HepG2 (cell line): ENCODE measurements around the gene WNT5B. TPM values are rescaled to one million over a fixed set of nuclear protein-coding genes. Genes with fewer than 3 reads are reported as not detected.
A peak's percentile ranks its signal among the peaks of the same experiment; 100 is the strongest.

Experiments used
- JUND ChIP-seq: sonication (generic); formaldehyde crosslinking; IDR thresholded peaks from 2 replicates; pipeline ENCODE4 v1.8.0; 2022; ENCODE audit warnings: mild to moderate bottlenecking, missing genetic modification reagents
- RAD21 ChIP-seq: fragments of 450-650 bp; formaldehyde crosslinking; IDR thresholded peaks from 2 replicates; pipeline ENCODE4 v1.5.0; 2020; ENCODE audit warnings: mild to moderate bottlenecking
- RBM22 ChIP-seq: fragments of 200-400 bp; formaldehyde crosslinking; optimal IDR thresholded peaks from 2 replicates; pipeline ENCODE3; 2017; ENCODE audit warnings: mild to moderate bottlenecking, low read length, moderate library complexity
- SMC3 ChIP-seq: IDR thresholded peaks from 2 replicates; pipeline ENCODE4 v1.6.1; 2011; ENCODE audit warnings: low read length, improper control_type of control experiment
- WIZ ChIP-seq: sonication (generic); formaldehyde crosslinking; IDR thresholded peaks from 2 replicates; pipeline ENCODE4 v1.5.1; 2020; ENCODE audit warnings: mild to moderate bottlenecking, missing genetic modification reagents
- ZFP36L2 ChIP-seq: sonication (generic); formaldehyde crosslinking; IDR thresholded peaks from 2 replicates; pipeline ENCODE4 v1.4.0; 2020; ENCODE audit warnings: missing genetic modification reagents
- ZNF264 ChIP-seq: sonication (generic); formaldehyde crosslinking; IDR thresholded peaks from 2 replicates; pipeline ENCODE4 v1.4.0; 2020; ENCODE audit warnings: missing genetic modification reagents
- ZNF367 ChIP-seq: sonication (generic); formaldehyde crosslinking; IDR thresholded peaks from 2 replicates; pipeline ENCODE4 v1.4.0; 2020; ENCODE audit warnings: missing genetic modification reagents, borderline replicate concordance
- ZNF747 ChIP-seq: sonication (generic); formaldehyde crosslinking; IDR thresholded peaks from 2 replicates; pipeline ENCODE4 v1.8.1; 2023; ENCODE audit warnings: missing genetic modification reagents, mild to moderate bottlenecking, borderline replicate concordance
- ZSCAN9 ChIP-seq: IDR thresholded peaks from 2 replicates; pipeline ENCODE4 v1.6.1; 2016; ENCODE audit warnings: borderline replicate concordance
- polyA plus RNA-seq, 8 experiments: library from polyadenylated mRNA; depleted of rRNA in 3 of 8; stranded (reverse) in 7 of 8; unstranded in 1 of 8; fragments of >200 nt; fragmentation: Illumina TruSeq in 4 of 8; extraction: Trizol in 4 of 8; gene quantifications; 2 replicates each; pipeline versions ENCODE4 v1.2.1 to v1.2.3, GENCODE V29; 2011 to 2016; ENCODE audit warnings: low read depth in 4 of 8, missing spikeins in 1 of 8, mixed read lengths in 1 of 8; ENCODE audit not compliant: insufficient read depth in 1 of 8
- total RNA-seq, 5 experiments: library from RNA; depleted of rRNA; stranded (reverse); fragments of >200 nt; fragmentation: Illumina TruSeq; extraction: Trizol; gene quantifications; 2 replicates each; pipeline ENCODE4 v1.2.3, GENCODE V29; 2016; ENCODE audit warnings: low read depth in 1 of 5
- TF ChIP-seq, protein P1 (sequence below): sonication (generic); formaldehyde crosslinking; IDR thresholded peaks from one replicate; pipeline ENCODE4 v1.5.1; 2020; ENCODE audit warnings: mild to moderate bottlenecking, missing genetic modification reagents; ENCODE audit errors: not compliant biosample characterization
- TF ChIP-seq, protein P2 (sequence below): sonication (generic); formaldehyde crosslinking; IDR thresholded peaks from 2 replicates; pipeline ENCODE4 v1.5.0; 2020; ENCODE audit warnings: missing genetic modification reagents
- TF ChIP-seq, protein P3 (sequence below): sonication (generic); formaldehyde crosslinking; IDR thresholded peaks from 2 replicates; pipeline ENCODE4 v1.4.0; 2020; ENCODE audit warnings: missing genetic modification reagents
- TF ChIP-seq, protein P4 (sequence below): sonication (generic); formaldehyde crosslinking; IDR thresholded peaks from 2 replicates; pipeline ENCODE4 v1.8.0; 2022; ENCODE audit warnings: missing genetic modification reagents, mild to moderate bottlenecking, inconsistent platforms, borderline replicate concordance

The WNT5B gene
- total and polyA plus RNA-seq, 2 of the 13 experiments (the other 11 are each of a cell fraction or from before 2014, with no cell fraction given), result 0.04 TPM; not detected in 1

DNA sequence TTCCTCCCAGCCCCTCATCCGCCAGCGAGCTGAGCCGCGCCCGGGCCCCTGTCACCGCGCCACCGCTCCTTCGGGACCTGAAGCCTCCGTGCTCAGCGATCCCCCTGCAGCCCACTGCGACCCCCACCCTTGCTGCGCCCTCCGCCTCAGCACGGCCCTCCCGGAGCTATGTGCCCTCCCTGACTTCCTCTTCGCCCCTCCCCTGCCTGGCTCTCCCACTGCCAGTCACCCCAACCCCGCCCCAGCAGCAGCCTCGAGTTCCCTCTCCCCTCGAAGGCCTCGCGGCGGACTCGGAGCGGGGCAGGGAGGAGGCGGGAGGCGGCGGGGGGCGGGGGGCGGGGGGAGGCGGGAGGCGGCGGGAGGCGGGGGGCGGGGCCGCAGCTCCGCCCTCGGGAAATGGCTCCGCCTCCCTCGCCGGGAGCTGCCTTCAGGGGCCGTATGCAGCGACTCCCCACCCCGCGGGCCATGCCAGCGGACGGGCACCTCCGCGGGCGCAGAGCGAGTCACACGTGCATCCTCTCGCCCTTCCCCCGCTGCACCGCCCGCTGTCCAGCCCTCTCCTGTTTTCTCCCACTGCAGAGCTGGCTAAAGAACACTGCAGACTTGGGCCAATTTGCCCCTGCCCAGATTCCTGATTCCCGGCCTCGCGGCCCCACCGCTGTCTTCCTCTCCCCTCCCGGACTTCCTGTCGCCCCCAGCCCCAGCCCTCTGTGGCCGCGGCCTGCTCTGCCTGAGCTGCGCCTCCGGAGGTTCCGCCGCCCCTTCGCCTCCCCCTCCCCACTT is 32.7 kb downstream of the WNT5B start (continued):
- TF ChIP-seq, protein P1, sequence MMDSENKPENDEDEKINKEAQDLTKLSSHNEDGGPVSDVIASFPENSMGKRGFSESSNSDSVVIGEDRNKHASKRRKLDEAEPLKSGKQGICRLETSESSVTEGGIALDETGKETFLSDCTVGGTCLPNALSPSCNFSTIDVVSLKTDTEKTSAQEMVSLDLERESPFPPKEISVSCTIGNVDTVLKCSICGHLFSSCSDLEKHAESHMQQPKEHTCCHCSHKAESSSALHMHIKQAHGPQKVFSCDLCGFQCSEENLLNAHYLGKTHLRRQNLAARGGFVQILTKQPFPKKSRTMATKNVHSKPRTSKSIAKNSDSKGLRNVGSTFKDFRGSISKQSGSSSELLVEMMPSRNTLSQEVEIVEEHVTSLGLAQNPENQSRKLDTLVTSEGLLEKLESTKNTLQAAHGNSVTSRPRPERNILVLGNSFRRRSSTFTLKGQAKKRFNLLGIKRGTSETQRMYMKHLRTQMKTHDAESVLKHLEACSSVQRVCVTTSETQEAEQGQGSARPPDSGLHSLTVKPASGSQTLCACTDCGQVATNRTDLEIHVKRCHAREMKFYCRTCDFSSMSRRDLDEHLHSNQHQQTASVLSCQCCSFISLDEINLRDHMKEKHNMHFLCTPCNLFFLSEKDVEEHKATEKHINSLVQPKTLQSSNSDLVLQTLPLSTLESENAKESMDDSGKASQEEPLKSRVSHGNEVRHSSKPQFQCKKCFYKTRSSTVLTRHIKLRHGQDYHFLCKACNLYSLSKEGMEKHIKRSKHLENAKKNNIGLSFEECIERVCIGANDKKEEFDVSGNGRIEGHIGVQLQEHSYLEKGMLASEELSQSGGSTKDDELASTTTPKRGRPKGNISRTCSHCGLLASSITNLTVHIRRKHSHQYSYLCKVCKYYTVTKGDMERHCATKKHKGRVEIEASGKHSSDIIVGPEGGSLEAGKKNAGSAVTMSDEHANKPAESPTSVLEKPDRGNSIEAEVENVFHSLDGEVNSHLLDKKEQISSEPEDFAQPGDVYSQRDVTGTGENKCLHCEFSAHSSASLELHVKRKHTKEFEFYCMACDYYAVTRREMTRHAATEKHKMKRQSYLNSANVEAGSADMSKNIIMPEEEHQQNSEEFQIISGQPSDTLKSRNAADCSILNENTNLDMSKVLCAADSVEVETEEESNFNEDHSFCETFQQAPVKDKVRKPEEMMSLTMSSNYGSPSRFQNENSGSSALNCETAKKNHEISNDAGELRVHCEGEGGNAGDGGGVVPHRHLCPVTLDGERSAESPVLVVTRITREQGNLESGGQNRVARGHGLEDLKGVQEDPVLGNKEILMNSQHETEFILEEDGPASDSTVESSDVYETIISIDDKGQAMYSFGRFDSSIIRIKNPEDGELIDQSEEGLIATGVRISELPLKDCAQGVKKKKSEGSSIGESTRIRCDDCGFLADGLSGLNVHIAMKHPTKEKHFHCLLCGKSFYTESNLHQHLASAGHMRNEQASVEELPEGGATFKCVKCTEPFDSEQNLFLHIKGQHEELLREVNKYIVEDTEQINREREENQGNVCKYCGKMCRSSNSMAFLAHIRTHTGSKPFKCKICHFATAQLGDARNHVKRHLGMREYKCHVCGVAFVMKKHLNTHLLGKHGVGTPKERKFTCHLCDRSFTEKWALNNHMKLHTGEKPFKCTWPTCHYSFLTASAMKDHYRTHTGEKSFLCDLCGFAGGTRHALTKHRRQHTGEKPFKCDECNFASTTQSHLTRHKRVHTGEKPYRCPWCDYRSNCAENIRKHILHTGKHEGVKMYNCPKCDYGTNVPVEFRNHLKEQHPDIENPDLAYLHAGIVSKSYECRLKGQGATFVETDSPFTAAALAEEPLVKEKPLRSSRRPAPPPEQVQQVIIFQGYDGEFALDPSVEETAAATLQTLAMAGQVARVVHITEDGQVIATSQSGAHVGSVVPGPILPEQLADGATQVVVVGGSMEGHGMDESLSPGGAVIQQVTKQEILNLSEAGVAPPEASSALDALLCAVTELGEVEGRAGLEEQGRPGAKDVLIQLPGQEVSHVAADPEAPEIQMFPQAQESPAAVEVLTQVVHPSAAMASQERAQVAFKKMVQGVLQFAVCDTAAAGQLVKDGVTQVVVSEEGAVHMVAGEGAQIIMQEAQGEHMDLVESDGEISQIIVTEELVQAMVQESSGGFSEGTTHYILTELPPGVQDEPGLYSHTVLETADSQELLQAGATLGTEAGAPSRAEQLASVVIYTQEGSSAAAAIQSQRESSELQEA (CRISPR knock-in tag), result no peak
- no peak for TF ChIP-seq JUND
- peak; percentile 66; the same call in 1 of the 2 replicates for TF ChIP-seq ZSCAN9 (CRISPR knock-in tag)
- TF ChIP-seq RBM22, result no peak
- peak; percentile 43; the same call in 1 of the 2 replicates for TF ChIP-seq RAD21 (CRISPR knock-in tag)
- no peak for TF ChIP-seq WIZ (CRISPR knock-in tag)
- TF ChIP-seq, protein P2, sequence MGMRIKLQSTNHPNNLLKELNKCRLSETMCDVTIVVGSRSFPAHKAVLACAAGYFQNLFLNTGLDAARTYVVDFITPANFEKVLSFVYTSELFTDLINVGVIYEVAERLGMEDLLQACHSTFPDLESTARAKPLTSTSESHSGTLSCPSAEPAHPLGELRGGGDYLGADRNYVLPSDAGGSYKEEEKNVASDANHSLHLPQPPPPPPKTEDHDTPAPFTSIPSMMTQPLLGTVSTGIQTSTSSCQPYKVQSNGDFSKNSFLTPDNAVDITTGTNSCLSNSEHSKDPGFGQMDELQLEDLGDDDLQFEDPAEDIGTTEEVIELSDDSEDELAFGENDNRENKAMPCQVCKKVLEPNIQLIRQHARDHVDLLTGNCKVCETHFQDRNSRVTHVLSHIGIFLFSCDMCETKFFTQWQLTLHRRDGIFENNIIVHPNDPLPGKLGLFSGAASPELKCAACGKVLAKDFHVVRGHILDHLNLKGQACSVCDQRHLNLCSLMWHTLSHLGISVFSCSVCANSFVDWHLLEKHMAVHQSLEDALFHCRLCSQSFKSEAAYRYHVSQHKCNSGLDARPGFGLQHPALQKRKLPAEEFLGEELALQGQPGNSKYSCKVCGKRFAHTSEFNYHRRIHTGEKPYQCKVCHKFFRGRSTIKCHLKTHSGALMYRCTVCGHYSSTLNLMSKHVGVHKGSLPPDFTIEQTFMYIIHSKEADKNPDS (CRISPR knock-in tag), result no peak
- TF ChIP-seq ZNF367 (CRISPR knock-in tag), result no peak
- TF ChIP-seq ZNF264, result no peak
- TF ChIP-seq, protein P3, sequence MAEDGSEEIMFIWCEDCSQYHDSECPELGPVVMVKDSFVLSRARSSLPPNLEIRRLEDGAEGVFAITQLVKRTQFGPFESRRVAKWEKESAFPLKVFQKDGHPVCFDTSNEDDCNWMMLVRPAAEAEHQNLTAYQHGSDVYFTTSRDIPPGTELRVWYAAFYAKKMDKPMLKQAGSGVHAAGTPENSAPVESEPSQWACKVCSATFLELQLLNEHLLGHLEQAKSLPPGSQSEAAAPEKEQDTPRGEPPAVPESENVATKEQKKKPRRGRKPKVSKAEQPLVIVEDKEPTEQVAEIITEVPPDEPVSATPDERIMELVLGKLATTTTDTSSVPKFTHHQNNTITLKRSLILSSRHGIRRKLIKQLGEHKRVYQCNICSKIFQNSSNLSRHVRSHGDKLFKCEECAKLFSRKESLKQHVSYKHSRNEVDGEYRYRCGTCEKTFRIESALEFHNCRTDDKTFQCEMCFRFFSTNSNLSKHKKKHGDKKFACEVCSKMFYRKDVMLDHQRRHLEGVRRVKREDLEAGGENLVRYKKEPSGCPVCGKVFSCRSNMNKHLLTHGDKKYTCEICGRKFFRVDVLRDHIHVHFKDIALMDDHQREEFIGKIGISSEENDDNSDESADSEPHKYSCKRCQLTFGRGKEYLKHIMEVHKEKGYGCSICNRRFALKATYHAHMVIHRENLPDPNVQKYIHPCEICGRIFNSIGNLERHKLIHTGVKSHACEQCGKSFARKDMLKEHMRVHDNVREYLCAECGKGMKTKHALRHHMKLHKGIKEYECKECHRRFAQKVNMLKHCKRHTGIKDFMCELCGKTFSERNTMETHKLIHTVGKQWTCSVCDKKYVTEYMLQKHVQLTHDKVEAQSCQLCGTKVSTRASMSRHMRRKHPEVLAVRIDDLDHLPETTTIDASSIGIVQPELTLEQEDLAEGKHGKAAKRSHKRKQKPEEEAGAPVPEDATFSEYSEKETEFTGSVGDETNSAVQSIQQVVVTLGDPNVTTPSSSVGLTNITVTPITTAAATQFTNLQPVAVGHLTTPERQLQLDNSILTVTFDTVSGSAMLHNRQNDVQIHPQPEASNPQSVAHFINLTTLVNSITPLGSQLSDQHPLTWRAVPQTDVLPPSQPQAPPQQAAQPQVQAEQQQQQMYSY, result no peak
- TF ChIP-seq SMC3, result no peak
- TF ChIP-seq, protein P4, sequence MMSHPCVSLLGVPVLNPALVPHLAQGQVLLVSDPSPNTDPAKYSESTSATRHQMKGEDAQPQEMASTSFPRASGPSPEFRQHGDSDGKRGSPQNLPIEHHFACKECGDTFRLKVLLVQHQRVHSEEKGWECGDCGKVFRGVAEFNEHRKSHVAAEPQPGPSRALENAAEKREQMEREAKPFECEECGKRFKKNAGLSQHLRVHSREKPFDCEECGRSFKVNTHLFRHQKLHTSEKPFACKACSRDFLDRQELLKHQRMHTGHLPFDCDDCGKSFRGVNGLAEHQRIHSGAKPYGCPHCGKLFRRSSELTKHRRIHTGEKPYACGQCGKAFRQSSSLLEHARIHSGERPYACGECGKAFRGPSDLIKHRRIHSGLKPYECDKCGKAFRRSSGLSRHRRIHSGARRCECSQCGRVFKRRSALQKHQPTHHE, result no peak
- no peak for TF ChIP-seq ZNF747
- TF ChIP-seq ZFP36L2, result no peak
